Measurements from ENCODE around the gene GRIN2A. TPM values are rescaled to one million over a fixed set of nuclear protein-coding genes. Genes with fewer than 3 reads are reported as not detected.

The GRIN2A gene
- total and polyA plus RNA-seq, 2 of the 8 experiments (the other 6 are each of a cell fraction or from before 2014, with no cell fraction given), result 0.18 to 1.8 TPM

GRCh38 chr16:10213748-10214147, 31.5 kb upstream of the GRIN2A start:
- H3K4me2 ChIP-seq (ENCODE audit: insufficient read depth in 1 of 2, low read depth in 2 of 2, low read length in 2 of 2), result no peak overlapping the region

More at GRCh38 chr16:10213748-10214147, 31.5 kb upstream of the GRIN2A start:
- Histone ChIP-seq H3K18ac (ENCODE audit: extremely low read depth, low read length) (no peak overlapping the region), H3K23me2 (ENCODE audit: low read depth, low read length) (no peaks in the 10 kb centered on the region), H2BK120ac (replicated peaks; ENCODE audit: low read depth, low read length) (no peak overlapping the region), H2AFZ (ENCODE audit: low read length) (no peak overlapping the region), H3K36me3 (ENCODE audit: control insufficient read depth in 2 of 4, insufficient read depth in 4 of 4, low read length in 3 of 4) (no peaks in the 10 kb centered on the region), H3K4me3 (ENCODE audit: extremely low read depth in 1 of 4, insufficient read depth in 2 of 4, low read depth in 3 of 4, low read length in 4 of 4) (no peak overlapping the region), H3K79me2 (ENCODE audit: control insufficient read depth in 1 of 2, insufficient read depth in 2 of 2, low read length in 2 of 2) (no peaks in the 10 kb centered on the region), H3K27ac (ENCODE audit: low read depth, low read length) (no peak overlapping the region), H3K27me3 (replicated peaks in 1 of 4; ENCODE audit: control insufficient read depth in 3 of 4, extremely low read depth in 1 of 4, insufficient read depth in 3 of 4, low read length in 3 of 4) (no peaks in the 10 kb centered on the region), H2BK20ac (ENCODE audit: low read length) (no peak overlapping the region), H4K5ac (ENCODE audit: insufficient read length, low read depth, low read length) (no peak overlapping the region), H3K9me3 (ENCODE audit: insufficient read depth in 2 of 2, low read depth in 1 of 2, low read length in 1 of 2) (no peaks in the 10 kb centered on the region), H2BK15ac (ENCODE audit: low read length) (no peak overlapping the region), H3K56ac (replicated peaks; ENCODE audit: insufficient read length, low read depth, low read length) (no peak overlapping the region), H2BK5ac (ENCODE audit: low read depth, low read length) (no peak overlapping the region), H3K14ac (ENCODE audit: insufficient read length) (no peak overlapping the region), H3K4me1 (replicated peaks in 1 of 4; ENCODE audit: control insufficient read depth in 3 of 4, insufficient read depth in 4 of 4, low read length in 3 of 4) (0 out of 7 replicates have a peak, but pooled peaks cover 0 to 3% (median 0%) of the 10 kb centered on the region in 4 experiments), H2AK5ac (ENCODE audit: low read depth, low read length) (no peak overlapping the region), H4K8ac (ENCODE audit: extremely low read depth, insufficient read depth, low read length) (no peak overlapping the region), H4K20me1 (replicated peaks in 1 of 2; ENCODE audit: control insufficient read depth in 1 of 2, insufficient read depth in 2 of 2, low read length in 2 of 2) (no peaks in the 10 kb centered on the region), H4K91ac (replicated peaks; ENCODE audit: insufficient read length, low read length) (no peak overlapping the region), H3K23ac (ENCODE audit: insufficient read length) (no peak overlapping the region), H3K9ac (replicated peaks in 1 of 4; ENCODE audit: extremely low read depth in 1 of 4, low read depth in 3 of 4, low read length in 3 of 4) (no peak overlapping the region), H3K4ac (replicated peaks; ENCODE audit: insufficient read length, low read depth, low read length) (no peak overlapping the region), H3K79me1 (ENCODE audit: low read depth, low read length) (no peaks in the 10 kb centered on the region), H2BK12ac (ENCODE audit: low read depth, low read length) (no peak overlapping the region)
- TF ChIP-seq JUND (IDR thresholded peaks at IDR 0.05; ENCODE audit: low read length) (no peak), SRF (IDR thresholded peaks at IDR 0.05; ENCODE audit: low read depth, low read length) (no peak)
- 95% methylated on average over 4 of the region's 4 CpGs; no CpG with 5 or more reads in 1 of the 2 experiments for whole genome bisulfite sequencing, 2 experiments (ENCODE audit: extremely low coverage in 1 of 2, insufficient coverage in 1 of 2, insufficient read length in 1 of 2, insufficient replicate concordance in 2 of 2, low coverage in 1 of 2, low lambda C conversion rate in 2 of 2, missing lambda C conversion rate in 1 of 2)
- DNase-seq (ENCODE audit: low read depth in 1 of 2, low spot score in 2 of 2) (no peak), FAIRE-seq (no peak)
- ChIA-PET POLR2A (ENCODE audit: partially characterized antibody) (no interaction called here), CTCF (ENCODE audit: partially characterized antibody) (interaction anchor here (0.6 kb wide), 1 partner anchor 15 kb away, joined by 3 read pairs; no protein-coding TSS in a partner anchor)
